ENCODE measurements around the gene STK4.

The STK4 gene

DNA sequence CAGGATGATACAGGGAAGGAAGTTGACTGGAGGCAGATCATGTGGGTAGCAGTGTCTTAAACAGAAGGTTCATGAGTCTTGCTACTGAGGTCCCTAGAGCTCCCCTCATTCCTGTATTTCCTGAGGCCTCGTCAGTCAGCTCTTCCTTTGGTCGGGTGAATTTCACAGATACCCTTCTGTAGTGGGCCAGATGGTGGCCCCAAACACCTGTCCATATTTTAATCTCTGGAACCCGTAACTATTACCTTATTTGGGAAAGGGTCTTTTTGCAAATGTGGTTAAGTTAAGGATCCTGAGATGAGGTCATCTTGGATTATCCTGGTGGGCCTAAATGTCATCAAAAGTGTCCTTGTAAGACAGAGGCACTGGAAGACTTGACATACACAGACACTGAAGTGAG is 125.1 kb downstream of the STK4 start:
- DNase-seq, result no peak

- no peak for DNase-seq
These were observed 126.6 kb downstream of the STK4 start for GRCh38 chr20:45092898-45093297.

- no peak for DNase-seq
These were observed 127.9 kb downstream of the STK4 start for GRCh38 chr20:45094201-45094600.

DNA sequence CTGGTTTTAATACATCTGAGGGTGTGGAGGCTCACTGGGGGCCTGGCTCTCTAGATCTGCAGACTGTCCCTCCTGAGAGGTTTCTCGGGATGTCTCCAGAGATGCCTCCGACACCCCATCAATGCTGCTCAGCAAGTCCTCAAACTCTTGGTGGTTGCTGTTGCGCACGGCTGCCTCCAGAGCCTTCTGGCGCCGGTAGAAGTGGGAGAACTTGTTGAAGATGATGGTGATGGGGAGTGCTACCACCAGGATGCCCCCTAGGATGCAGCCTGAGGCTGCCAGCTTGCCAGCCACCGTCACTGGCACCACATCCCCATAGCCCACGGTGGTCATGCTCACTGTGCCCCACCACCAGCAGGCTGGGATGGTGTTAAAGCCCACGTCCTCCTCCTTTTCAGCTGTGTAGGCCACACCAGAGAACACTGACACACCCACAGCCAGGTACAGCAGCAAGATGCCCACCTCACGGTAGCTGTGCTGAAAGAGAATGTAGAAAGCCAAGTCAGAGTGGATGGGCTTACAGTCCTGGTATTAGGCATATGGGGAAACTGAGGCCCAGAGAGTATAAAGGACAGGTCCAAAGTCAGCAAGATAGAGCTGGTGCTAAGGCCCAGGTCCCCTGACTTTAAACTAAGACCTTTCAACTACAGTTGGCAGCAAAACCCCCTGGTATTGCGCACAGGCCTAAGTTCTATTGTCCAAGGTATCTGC is 128.7 kb downstream of the STK4 start:
- DNase-seq, result no peak

- no peak for DNase-seq
These were observed 129.5 kb downstream of the STK4 start for GRCh38 chr20:45095805-45096238.

DNA sequence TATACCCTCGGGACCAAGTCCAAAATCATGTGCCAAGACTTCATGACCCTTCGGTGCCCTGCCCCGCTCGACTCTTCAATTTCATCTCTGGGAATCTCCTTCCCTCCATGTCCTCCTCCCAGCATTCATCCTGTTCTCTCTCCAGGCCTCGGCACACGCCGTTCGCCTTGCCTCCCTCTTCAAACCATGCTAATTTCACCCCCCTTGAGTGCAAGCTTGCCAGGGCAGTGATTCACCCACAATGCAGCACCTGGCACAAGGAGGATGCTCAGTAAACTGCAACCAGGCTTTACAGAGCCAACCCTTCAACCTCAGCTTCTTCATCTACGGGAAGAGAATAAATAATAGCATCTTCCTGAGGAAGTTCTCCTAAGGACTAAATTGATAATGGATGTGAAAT is 130.5 kb downstream of the STK4 start:
- no peak for DNase-seq

- DNase-seq, result no peak
These were observed 131.3 kb downstream of the STK4 start for GRCh38 chr20:45097485-45098102.

- DNase-seq, result no peak
These were observed 131.9 kb downstream of the STK4 start for GRCh38 chr20:45098103-45098773.

DNA sequence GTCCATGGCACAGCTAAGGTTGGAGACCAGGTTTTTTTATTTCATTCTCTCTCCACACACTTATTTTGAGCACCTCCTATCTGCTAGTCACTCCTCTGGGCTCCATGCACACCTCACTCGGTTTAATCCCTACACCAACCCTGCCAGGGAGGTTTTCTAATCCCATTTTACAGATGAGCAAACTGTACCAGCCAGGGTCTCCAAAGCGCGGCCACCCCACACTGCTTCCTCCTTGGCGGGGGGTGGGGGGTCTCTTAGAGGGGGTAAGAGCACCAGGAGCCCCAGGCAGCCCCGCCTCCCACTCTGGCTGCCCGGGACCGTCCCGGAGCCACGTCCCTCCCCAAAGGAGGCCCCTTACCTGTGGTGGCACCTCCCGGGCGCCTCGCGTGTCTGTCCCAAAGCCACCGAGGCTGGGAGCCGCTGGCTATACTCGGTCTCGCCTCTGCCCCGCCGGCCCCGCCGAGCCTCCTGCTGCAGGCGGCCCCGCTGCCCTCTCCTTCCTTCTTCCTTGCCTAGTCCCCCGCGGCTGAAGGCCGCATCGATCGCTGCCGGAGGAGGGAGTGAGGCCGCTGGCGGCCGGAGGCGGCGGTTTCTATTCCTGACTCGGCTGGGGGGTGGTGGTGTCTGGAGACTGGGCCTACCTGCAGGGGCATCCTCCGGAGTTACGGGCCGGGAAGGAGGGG is 134.4 kb downstream of the STK4 start, which contains the start of gene KCNS1:
Gene KCNS1, minus strand, starts transcription at position 565 of the 683 bp plus-strand sequence. CDS start 1,891 bp downstream, outside the sequence.
- DNase-seq, result no peak

DNA sequence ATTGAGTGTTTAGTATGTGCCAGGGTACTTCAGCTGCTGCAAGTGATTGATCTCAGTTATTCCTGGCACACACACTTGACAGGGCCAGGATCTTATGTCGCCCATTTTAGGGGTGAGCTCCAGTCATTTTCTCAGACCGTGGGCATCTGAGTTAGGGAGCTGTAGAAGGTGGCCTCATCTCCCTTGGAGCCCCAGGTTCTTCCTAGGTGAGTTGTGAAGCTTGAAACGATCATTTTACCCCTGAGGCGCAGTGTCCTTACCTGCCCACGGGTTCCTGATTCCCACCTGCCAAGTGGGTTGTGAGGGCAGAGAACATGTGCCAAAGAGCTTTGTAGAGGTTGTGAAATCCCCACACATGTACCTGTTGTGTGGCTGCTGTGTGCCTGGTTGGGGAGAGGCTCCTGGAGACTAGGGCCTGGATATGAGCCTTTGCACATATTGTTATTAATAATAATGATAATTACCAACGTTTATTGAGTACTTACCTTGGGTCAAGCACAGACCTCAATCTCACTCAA is 135.1 kb downstream of the STK4 start:
- no peak for DNase-seq

DNA sequence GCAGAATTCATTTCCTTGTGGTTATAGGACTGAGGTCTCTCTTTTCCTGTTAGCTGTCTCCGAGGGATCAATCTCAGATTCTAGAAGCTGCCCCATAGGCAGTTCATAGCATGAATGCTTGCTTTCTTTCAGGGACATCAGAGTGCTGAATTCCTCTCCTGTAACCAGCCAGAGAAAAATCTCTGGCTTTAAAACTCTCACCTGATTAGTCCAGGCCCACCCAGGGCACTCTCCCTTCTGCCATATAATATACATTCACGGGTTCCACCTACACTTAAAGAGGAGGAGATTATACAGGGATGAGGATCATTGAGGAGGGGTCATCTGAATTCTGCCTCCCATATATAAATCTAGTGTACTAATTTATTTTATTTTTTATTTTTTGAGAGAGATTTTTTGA is 136.8 kb downstream of the STK4 start:
- no peak for DNase-seq

GRCh38 chr20:45104786-45105185 is 138.5 kb downstream of the STK4 start:
- no peak for DNase-seq

DNA sequence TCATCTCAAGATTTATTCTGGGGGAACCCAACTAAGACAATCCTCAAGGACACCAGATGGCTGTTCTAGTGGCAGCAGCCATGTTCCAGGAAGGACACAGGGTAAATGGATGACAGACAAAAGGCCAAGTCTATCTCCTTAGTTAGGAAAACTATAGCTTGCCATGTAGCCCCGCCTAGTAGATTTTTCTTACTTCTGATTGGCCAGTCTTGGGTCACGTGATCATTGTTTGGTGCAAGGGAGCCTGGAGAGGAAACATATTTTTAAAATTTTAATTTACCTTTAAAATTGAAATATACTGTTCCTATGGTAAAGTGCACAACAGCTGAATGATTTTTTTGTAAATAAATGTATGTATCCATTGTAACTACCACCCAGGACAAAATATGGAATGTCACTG is 139.0 kb downstream of the STK4 start:
- no peak for DNase-seq

DNA sequence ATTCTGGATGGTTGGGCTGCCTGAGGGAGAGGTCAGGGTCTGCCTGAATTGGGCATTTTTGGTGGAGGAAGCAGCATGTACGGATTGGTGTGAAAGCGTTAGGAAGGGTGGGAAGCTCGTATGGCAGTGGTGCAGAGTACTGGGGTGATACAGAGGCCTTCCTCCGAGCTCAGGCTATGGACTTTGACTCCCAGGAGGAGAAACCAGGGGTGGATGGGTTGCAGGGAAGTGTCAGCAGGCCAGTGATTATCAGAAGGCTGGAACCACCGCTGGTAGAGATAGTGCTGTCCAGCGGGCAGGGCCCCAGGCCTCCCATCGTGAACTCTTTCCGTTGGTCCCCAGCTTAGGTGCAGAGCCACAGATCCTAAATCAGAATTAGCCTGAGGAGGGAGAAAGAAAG is 143.3 kb downstream of the STK4 start:
- no peak for DNase-seq

DNA sequence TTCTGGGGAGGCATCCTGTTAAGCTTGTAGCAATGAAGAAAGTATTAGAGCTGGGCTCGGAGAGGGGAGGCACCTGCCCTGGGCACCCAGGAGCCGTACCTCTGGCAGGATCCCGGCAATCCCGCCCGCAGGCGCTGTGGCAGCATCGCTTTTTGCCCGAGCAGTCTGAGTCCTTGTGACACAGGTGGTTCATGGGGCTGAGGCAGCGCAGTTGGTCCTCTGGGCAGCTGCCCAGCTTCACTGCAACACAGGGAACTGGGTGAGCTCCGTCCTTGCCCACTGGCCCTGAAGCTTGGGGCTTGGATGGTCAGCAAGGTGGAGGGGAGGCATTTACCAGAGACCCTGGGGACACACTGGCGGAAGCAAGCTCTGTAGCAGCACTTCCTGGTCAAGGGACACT is 144.0 kb downstream of the STK4 start:
- no peak for DNase-seq

DNA sequence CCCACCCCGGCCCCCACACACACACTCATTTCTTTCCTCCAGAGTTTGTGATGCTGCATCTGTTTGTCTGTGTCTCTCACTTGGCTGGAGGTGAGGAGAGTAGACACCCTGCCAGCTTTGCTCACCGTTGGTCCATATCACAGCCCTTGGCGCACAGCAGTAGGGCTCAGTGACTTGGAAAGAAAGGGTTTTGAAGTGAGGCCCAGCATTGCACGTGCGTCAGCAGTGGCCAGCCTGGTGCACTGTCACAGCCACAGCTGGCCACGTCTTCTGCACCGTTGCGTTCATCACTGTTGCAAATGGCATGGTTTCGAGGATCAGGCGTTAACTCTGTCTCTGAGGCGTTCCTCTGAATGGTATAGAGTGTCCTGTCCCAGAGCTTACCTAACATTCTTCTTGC is 145.0 kb downstream of the STK4 start:
- DNase-seq, result no peak

GRCh38 chr20:45111799-45112471 is 145.6 kb downstream of the STK4 start:
- no peak for DNase-seq

DNA sequence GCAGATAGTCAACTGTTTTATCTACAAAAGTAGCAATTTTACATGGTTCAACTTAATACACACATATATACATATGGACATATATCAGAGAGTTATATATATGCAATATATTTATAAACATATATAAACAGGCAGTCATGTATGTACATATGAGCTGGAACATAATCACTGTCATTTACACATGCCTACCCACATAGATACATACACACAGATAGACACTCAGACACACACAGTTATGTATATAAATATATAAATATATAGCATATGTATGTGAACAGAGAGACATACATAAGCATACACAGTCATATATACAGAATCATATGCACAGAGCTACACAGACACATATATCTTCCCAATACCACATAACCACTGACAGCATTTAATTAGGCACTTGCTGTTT is 146.4 kb downstream of the STK4 start:
- no peak for DNase-seq

GRCh38 chr20:45113865-45114264 is 147.6 kb downstream of the STK4 start:
- no peak for DNase-seq

GRCh38 chr20:45114465-45115385 is 148.4 kb downstream of the STK4 start, which contains the start of gene WFDC5:
Gene WFDC5, minus strand, starts transcription at chr20:45115174. Its CDS starts 91 bp downstream, at chr20:45115083.
- no peak for DNase-seq

DNA sequence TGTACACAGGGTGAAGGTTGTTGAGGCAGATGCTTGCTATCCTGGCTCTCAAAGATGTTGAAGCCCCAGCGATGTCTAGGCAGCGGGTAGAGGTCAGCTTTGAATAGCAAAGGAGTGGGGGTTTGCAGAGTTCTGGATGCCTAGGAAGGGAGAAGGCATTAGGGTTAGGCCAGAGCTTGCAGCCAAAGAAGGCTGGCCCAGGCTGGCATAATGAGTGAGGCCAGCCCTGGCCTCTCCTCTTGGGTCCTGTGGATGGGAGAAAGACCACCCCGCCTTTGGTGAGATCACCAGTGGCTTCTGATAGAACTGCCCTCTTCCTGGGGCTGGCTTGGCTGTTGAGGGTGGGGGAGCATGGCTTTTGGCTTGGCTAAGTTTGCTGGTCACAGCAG is 149.1 kb downstream of the STK4 start:
- DNase-seq, result no peak

GRCh38 chr20:45115829-45116228 is 149.5 kb downstream of the STK4 start:
- no peak for DNase-seq

All from DMS79 (cell line).